K562 (cell line): ENCODE data around the gene SPRY2. TPM values are rescaled to one million over a fixed set of nuclear protein-coding genes. Genes with fewer than 3 reads are reported as not detected.

ENCODE experiments used
- ARHGAP35 ChIP-seq: fragments of 450-650 bp; IDR thresholded peaks from 2 replicates; pipeline ENCODE4 v1.6.1; 2018; ENCODE audit not compliant: partially characterized antibody
- ATF1 ChIP-seq, 2 experiments: fragments of 450-650 bp in 1 of 2; IDR thresholded peaks; 2 replicates each; pipeline ENCODE4 v1.6.1; 2016; ENCODE audit warnings: missing compliant biosample characterization in 1 of 2, missing genetic modification characterization in 1 of 2
- ETV5 ChIP-seq: sonication (generic); formaldehyde crosslinking; IDR thresholded peaks from 2 replicates; pipeline ENCODE4 v1.4.0; 2020; ENCODE audit warnings: low read depth, mild to moderate bottlenecking, missing genetic modification reagents
- EZH2 ChIP-seq: IDR thresholded peaks from 2 replicates; pipeline ENCODE4 v1.6.1; 2012; ENCODE audit warnings: low read depth, mild to moderate bottlenecking, inconsistent platforms, low read length, borderline replicate concordance
- KDM1A ChIP-seq, 2 experiments: fragments of 450-650 bp; IDR thresholded peaks; 2 replicates each; pipeline ENCODE4 v1.6.1; 2016; ENCODE audit warnings: mild to moderate bottlenecking in 2 of 2
- POLR2G ChIP-seq: fragments of 200-400 bp; formaldehyde crosslinking; IDR thresholded peaks from 2 replicates; pipeline ENCODE4 v1.6.1; 2017; ENCODE audit warnings: low read depth, mild to moderate bottlenecking, antibody characterized with exemption, low read length, moderate library complexity
- ZSCAN32 ChIP-seq: fragments of 450-650 bp; formaldehyde crosslinking; IDR thresholded peaks from 2 replicates; pipeline ENCODE4 v1.4.0; 2020; ENCODE audit warnings: mild to moderate bottlenecking, moderate library complexity
- polyA plus RNA-seq, 8 experiments: library from polyadenylated mRNA; depleted of rRNA in 4 of 8; stranded (reverse) in 5 of 8; unstranded in 3 of 8; fragments of >200 nt; fragmentation: Nextera tagmentation in 2 of 8; fragmentation: Illumina TruSeq in 1 of 8; extraction: Ambion mirVana in 2 of 8; extraction: Trizol in 1 of 8; gene quantifications; 2 replicates each; pipeline versions ENCODE4 v1.2.1 to v1.2.3, GENCODE V29; 2011 to 2014; ENCODE audit warnings: inconsistent platforms in 1 of 8, missing spikeins in 1 of 8
- total RNA-seq, 7 experiments: library from RNA; depleted of rRNA in 6 of 7; stranded (reverse); fragments of >200 nt in 6 of 7; fragmentation: Illumina TruSeq in 2 of 7; extraction: Trizol in 2 of 7; gene quantifications; 2 replicates each; pipeline versions ENCODE4 v1.2.1 to v1.2.3, GENCODE V29; 2011 to 2021; ENCODE audit warnings: low replicate concordance in 1 of 7
- TF ChIP-seq, protein P1 (sequence below): fragments of 200-400 bp; formaldehyde crosslinking; IDR thresholded peaks from 2 replicates; pipeline ENCODE4 v1.6.1; 2017; ENCODE audit warnings: mild to moderate bottlenecking, low read depth, low read length, moderate library complexity
- TF ChIP-seq, protein P2 (sequence below): IDR thresholded peaks from 2 replicates; pipeline ENCODE4 v1.6.1; 2012; ENCODE audit warnings: low read depth, low read length, improper control_type of control experiment, borderline replicate concordance
- TF ChIP-seq, protein P3 (sequence below): fragments of 250-450 bp; sonication (Bioruptor Pico); IDR thresholded peaks from 2 replicates; pipeline ENCODE4 v1.4.0; 2020; ENCODE audit warnings: mild to moderate bottlenecking, moderate library complexity, borderline replicate concordance
- TF ChIP-seq, protein P4 (sequence below), 2 experiments: fragments of 450-650 bp; IDR thresholded peaks; 2 replicates each; pipeline ENCODE4 v1.6.1; 2016; ENCODE audit warnings: mild to moderate bottlenecking in 2 of 2, borderline replicate concordance in 1 of 2, low read depth in 1 of 2, moderate library complexity in 1 of 2

SPRY2 gene
- total and polyA plus RNA-seq, 9 of the 15 experiments (the other 6 are each of a cell fraction or from before 2014, with no cell fraction given) = 1.8 to 7.8 (median 3.4) TPM

DNA sequence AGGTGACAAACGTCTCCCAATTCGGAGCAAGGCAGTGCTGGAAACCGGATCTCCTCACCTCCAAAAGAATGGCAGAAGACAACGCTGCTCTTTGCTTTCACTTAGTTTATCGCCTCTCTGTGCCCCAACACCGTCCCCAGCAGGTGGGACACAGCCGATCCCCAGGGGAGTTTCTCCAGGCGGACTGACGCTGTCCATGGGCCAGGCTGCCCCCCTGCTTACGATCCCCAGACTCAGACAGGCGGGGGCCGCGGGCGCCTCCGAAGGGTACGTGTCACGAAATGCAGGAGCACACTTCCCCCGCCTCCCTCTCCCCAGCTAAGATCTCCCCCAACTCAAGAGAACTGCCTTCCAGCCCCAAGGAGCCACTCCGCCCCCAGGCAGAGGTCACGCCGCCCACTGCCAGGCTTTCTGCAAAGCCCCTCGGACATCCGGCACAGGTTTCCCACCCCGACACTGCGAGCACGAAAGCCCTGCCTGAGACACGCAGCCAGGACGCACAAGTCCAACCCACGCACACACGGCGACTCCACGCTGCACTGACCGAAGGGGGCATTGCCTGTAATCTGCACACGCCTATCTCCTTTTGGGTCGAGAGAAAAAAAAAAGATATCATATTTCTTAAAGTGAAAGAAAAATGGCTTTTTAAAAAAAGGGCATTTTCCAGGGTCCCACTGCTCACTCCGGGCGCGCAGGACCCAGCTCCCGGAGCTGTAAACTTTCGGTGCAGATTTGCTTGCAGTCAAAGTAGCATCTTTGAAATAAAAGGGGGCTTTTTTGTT is 2.0 kb downstream of the SPRY2 start (continued):
- TF ChIP-seq, protein P1, sequence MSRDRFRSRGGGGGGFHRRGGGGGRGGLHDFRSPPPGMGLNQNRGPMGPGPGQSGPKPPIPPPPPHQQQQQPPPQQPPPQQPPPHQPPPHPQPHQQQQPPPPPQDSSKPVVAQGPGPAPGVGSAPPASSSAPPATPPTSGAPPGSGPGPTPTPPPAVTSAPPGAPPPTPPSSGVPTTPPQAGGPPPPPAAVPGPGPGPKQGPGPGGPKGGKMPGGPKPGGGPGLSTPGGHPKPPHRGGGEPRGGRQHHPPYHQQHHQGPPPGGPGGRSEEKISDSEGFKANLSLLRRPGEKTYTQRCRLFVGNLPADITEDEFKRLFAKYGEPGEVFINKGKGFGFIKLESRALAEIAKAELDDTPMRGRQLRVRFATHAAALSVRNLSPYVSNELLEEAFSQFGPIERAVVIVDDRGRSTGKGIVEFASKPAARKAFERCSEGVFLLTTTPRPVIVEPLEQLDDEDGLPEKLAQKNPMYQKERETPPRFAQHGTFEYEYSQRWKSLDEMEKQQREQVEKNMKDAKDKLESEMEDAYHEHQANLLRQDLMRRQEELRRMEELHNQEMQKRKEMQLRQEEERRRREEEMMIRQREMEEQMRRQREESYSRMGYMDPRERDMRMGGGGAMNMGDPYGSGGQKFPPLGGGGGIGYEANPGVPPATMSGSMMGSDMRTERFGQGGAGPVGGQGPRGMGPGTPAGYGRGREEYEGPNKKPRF = no peak
- TF ChIP-seq ATF1 (CRISPR knock-in tag; IDR thresholded peaks at IDR 0.05) (no peak), ATF1 (tag; IDR thresholded peaks at IDR 0.05) (peak; percentile 51), ZSCAN32 (CRISPR knock-in tag) (no peak), EZH2 (no peak), POLR2G (peak; percentile 65), ARHGAP35 (no peak), ETV5 (CRISPR knock-in tag) (no peak), KDM1A (IDR thresholded peaks at IDR 0.05) (no peak)
- TF ChIP-seq, protein P2, sequence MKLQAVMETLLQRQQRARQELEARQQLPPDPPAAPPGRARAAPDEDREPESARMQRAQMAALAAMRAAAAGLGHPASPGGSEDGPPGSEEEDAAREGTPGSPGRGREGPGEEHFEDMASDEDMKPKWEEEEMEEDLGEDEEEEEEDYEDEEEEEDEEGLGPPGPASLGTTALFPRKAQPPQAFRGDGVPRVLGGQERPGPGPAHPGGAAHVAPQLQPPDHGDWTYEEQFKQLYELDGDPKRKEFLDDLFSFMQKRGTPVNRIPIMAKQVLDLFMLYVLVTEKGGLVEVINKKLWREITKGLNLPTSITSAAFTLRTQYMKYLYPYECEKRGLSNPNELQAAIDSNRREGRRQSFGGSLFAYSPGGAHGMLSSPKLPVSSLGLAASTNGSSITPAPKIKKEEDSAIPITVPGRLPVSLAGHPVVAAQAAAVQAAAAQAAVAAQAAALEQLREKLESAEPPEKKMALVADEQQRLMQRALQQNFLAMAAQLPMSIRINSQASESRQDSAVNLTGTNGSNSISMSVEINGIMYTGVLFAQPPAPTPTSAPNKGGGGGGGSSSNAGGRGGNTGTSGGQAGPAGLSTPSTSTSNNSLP = no peak
- TF ChIP-seq, protein P3, sequence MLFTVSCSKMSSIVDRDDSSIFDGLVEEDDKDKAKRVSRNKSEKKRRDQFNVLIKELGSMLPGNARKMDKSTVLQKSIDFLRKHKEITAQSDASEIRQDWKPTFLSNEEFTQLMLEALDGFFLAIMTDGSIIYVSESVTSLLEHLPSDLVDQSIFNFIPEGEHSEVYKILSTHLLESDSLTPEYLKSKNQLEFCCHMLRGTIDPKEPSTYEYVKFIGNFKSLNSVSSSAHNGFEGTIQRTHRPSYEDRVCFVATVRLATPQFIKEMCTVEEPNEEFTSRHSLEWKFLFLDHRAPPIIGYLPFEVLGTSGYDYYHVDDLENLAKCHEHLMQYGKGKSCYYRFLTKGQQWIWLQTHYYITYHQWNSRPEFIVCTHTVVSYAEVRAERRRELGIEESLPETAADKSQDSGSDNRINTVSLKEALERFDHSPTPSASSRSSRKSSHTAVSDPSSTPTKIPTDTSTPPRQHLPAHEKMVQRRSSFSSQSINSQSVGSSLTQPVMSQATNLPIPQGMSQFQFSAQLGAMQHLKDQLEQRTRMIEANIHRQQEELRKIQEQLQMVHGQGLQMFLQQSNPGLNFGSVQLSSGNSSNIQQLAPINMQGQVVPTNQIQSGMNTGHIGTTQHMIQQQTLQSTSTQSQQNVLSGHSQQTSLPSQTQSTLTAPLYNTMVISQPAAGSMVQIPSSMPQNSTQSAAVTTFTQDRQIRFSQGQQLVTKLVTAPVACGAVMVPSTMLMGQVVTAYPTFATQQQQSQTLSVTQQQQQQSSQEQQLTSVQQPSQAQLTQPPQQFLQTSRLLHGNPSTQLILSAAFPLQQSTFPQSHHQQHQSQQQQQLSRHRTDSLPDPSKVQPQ (CRISPR knock-in tag) = no peak
- TF ChIP-seq, protein P4, sequence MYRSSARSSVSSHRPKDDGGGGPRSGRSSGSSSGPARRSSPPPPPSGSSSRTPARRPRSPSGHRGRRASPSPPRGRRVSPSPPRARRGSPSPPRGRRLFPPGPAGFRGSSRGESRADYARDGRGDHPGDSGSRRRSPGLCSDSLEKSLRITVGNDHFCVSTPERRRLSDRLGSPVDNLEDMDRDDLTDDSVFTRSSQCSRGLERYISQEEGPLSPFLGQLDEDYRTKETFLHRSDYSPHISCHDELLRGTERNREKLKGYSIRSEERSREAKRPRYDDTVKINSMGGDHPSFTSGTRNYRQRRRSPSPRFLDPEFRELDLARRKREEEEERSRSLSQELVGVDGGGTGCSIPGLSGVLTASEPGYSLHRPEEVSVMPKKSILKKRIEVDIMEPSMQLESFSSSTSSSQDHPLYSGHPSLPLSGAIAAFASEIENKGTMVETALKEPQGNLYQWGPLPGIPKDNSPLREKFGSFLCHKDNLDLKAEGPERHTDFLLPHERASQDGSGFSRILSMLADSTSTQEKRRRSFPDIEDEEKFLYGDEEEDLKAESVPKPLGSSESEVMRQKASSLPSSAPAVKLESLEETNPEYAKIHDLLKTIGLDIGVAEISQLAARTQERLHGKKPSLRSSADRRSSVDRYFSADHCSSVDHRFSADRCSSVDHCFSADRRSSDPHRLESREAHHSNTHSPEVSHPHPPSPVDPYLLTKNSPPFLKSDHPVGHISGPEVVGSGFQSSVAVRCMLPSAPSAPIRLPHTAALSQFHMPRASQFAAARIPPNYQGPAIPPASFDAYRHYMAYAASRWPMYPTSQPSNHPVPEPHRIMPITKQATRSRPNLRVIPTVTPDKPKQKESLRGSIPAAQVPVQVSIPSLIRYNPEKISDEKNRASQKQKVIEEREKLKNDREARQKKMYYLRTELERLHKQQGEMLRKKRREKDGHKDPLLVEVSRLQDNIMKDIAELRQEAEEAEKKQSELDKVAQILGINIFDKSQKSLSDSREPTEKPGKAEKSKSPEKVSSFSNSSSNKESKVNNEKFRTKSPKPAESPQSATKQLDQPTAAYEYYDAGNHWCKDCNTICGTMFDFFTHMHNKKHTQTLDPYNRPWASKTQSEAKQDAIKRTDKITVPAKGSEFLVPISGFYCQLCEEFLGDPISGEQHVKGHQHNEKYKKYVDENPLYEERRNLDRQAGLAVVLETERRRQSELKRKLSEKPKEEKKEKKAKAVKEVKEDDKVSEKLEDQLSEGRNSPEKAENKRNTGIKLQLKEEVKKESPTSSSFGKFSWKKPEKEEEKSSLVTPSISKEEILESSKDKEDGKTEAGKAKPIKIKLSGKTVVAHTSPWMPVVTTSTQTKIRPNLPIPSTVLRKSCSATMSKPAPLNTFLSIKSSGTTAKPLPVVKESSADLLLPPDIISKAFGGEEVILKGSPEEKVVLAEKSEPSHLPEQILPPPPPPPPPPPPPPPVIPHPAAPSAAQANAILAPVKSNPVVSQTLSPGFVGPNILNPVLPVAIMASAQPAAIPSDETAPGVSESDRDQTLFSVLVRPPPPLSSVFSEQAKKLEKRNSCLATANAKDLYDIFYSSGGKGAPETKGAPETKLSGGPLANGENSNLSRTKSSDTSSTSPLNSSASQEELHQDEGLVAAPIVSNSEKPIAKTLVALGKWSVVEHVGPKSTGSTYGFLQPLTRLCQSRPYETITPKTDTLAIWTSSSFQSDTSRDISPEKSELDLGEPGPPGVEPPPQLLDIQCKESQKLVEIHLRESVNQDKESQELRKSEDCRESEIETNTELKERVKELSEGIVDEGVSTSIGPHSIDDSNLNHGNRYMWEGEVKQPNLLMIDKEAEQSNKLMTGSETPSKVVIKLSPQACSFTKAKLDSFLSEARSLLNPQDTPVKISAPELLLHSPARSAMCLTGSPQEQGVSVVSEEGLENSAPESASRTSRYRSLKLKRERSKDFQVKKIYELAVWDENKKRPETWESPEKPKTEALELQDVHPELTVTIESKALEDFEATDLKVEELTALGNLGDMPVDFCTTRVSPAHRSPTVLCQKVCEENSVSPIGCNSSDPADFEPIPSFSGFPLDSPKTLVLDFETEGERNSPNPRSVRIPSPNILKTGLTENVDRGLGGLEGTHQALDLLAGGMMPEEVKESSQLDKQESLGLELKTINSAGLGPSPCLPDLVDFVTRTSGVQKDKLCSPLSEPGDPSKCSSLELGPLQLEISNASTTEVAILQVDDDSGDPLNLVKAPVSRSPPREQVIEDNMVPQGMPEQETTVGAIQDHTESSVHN (IDR thresholded peaks at IDR 0.05; ENCODE audit: borderline replicate concordance in 1 of 2, low read depth in 1 of 2) = no peak
